GM23338 (cell line): ENCODE results near the gene PXDN.

Experiments
- CREB1 ChIP-seq: fragments of 250-450 bp; sonication (Bioruptor Pico); IDR thresholded peaks from 2 replicates; pipeline ENCODE4 v1.5.0; 2020; ENCODE audit warnings: low read depth, mild to moderate bottlenecking, moderate library complexity
- EZH2 ChIP-seq: fragments of 200-600 bp; sonication (generic); IDR thresholded peaks from one replicate; pipeline ENCODE4 v1.8.0; 2017; ENCODE audit warnings: antibody characterized with exemption, mild to moderate bottlenecking, low read depth; ENCODE audit not compliant: unreplicated experiment
- EZH2phosphoT487 ChIP-seq: fragments of 200-600 bp; sonication (generic); IDR thresholded peaks from one replicate; pipeline ENCODE4 v1.8.1; 2018; ENCODE audit warnings: antibody characterized with exemption; ENCODE audit not compliant: unreplicated experiment
- POLR2AphosphoS5 ChIP-seq: IDR thresholded peaks from 2 replicates; pipeline ENCODE4 v1.6.1; 2016; ENCODE audit warnings: antibody characterized with exemption, low read depth
- ZNF114 ChIP-seq: fragments of 250-450 bp; sonication (Bioruptor Pico); IDR thresholded peaks from 2 replicates; pipeline ENCODE4 v1.5.0; 2020; ENCODE audit warnings: mild to moderate bottlenecking, moderate library complexity
- TF ChIP-seq, protein P1 (sequence below), 2 experiments: fragments of 200-600 bp in 1 of 2; sonication (generic) in 1 of 2; conservative IDR thresholded peaks; 2 replicates each; pipeline versions ENCODE4 v1.5.1 to v1.6.1; 2016 to 2017; ENCODE audit warnings: antibody characterized with exemption in 2 of 2, low read depth in 2 of 2, mild to moderate bottlenecking in 2 of 2, moderate library complexity in 1 of 2
- TF ChIP-seq, protein P2 (sequence below): IDR thresholded peaks from 2 replicates; pipeline ENCODE4 v1.6.1; 2016; ENCODE audit warnings: antibody characterized with exemption
- TF ChIP-seq, protein P3 (sequence below): fragments of 250-450 bp; sonication (Bioruptor Pico); IDR thresholded peaks from 2 replicates; pipeline ENCODE4 v1.5.0; 2020; ENCODE audit warnings: mild to moderate bottlenecking, moderate library complexity
- TF ChIP-seq, protein P4 (sequence below): IDR thresholded peaks from one replicate; pipeline ENCODE4 v1.6.1; 2018; ENCODE audit warnings: antibody characterized with exemption; ENCODE audit not compliant: unreplicated experiment

DNA sequence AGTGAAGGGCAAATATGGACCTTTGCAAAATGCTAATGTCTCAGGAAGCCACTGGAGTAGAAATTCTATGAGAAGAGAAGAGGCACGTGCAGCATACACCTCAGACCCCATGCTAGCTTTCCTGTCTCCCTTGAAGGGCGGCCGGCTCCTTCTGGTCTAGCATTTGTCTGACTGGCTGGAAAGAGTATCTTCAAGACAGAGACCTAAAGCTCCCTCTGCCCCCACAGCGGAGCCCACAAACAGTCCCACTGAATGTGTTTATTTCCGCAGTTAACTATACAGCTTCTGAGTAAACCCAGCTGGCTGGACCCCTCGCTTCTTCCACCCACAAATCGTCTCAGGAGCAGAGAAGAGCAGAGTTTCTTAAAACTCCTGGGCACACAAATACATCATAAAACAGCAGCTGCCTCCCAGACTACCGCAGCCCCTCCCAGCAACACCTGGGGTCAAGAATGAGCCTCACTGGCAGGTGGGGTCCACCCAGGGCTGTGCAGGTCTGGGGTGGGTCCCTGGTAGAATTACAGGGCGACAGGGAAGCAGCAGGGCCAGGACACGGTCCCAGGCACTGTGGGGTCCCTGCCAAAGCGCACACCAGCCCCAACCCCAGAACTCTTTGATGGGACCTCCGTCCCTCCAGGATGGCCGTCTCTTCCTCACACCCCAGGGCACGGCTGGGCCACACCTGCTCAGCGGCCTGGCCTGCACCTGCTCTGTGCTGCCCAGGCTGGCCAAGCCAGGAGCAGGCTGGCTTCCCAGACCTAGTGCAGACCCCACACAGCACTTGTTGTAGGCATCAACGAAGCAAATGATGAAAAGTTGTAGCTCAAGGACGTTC, 103.8 kb downstream of the PXDN start:
- TF ChIP-seq, protein P1, sequence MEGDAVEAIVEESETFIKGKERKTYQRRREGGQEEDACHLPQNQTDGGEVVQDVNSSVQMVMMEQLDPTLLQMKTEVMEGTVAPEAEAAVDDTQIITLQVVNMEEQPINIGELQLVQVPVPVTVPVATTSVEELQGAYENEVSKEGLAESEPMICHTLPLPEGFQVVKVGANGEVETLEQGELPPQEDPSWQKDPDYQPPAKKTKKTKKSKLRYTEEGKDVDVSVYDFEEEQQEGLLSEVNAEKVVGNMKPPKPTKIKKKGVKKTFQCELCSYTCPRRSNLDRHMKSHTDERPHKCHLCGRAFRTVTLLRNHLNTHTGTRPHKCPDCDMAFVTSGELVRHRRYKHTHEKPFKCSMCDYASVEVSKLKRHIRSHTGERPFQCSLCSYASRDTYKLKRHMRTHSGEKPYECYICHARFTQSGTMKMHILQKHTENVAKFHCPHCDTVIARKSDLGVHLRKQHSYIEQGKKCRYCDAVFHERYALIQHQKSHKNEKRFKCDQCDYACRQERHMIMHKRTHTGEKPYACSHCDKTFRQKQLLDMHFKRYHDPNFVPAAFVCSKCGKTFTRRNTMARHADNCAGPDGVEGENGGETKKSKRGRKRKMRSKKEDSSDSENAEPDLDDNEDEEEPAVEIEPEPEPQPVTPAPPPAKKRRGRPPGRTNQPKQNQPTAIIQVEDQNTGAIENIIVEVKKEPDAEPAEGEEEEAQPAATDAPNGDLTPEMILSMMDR (conservative IDR thresholded peaks at IDR 0.05; ENCODE audit: low read depth in 2 of 2) = no peak
- TF ChIP-seq ZNF114 (no peak), EZH2 (no peak), CREB1 (CRISPR knock-in tag) (no peak), EZH2phosphoT487 (no peak), POLR2AphosphoS5 (no peak)
- TF ChIP-seq, protein P2, sequence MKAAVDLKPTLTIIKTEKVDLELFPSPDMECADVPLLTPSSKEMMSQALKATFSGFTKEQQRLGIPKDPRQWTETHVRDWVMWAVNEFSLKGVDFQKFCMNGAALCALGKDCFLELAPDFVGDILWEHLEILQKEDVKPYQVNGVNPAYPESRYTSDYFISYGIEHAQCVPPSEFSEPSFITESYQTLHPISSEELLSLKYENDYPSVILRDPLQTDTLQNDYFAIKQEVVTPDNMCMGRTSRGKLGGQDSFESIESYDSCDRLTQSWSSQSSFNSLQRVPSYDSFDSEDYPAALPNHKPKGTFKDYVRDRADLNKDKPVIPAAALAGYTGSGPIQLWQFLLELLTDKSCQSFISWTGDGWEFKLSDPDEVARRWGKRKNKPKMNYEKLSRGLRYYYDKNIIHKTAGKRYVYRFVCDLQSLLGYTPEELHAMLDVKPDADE = no peak
- TF ChIP-seq, protein P3, sequence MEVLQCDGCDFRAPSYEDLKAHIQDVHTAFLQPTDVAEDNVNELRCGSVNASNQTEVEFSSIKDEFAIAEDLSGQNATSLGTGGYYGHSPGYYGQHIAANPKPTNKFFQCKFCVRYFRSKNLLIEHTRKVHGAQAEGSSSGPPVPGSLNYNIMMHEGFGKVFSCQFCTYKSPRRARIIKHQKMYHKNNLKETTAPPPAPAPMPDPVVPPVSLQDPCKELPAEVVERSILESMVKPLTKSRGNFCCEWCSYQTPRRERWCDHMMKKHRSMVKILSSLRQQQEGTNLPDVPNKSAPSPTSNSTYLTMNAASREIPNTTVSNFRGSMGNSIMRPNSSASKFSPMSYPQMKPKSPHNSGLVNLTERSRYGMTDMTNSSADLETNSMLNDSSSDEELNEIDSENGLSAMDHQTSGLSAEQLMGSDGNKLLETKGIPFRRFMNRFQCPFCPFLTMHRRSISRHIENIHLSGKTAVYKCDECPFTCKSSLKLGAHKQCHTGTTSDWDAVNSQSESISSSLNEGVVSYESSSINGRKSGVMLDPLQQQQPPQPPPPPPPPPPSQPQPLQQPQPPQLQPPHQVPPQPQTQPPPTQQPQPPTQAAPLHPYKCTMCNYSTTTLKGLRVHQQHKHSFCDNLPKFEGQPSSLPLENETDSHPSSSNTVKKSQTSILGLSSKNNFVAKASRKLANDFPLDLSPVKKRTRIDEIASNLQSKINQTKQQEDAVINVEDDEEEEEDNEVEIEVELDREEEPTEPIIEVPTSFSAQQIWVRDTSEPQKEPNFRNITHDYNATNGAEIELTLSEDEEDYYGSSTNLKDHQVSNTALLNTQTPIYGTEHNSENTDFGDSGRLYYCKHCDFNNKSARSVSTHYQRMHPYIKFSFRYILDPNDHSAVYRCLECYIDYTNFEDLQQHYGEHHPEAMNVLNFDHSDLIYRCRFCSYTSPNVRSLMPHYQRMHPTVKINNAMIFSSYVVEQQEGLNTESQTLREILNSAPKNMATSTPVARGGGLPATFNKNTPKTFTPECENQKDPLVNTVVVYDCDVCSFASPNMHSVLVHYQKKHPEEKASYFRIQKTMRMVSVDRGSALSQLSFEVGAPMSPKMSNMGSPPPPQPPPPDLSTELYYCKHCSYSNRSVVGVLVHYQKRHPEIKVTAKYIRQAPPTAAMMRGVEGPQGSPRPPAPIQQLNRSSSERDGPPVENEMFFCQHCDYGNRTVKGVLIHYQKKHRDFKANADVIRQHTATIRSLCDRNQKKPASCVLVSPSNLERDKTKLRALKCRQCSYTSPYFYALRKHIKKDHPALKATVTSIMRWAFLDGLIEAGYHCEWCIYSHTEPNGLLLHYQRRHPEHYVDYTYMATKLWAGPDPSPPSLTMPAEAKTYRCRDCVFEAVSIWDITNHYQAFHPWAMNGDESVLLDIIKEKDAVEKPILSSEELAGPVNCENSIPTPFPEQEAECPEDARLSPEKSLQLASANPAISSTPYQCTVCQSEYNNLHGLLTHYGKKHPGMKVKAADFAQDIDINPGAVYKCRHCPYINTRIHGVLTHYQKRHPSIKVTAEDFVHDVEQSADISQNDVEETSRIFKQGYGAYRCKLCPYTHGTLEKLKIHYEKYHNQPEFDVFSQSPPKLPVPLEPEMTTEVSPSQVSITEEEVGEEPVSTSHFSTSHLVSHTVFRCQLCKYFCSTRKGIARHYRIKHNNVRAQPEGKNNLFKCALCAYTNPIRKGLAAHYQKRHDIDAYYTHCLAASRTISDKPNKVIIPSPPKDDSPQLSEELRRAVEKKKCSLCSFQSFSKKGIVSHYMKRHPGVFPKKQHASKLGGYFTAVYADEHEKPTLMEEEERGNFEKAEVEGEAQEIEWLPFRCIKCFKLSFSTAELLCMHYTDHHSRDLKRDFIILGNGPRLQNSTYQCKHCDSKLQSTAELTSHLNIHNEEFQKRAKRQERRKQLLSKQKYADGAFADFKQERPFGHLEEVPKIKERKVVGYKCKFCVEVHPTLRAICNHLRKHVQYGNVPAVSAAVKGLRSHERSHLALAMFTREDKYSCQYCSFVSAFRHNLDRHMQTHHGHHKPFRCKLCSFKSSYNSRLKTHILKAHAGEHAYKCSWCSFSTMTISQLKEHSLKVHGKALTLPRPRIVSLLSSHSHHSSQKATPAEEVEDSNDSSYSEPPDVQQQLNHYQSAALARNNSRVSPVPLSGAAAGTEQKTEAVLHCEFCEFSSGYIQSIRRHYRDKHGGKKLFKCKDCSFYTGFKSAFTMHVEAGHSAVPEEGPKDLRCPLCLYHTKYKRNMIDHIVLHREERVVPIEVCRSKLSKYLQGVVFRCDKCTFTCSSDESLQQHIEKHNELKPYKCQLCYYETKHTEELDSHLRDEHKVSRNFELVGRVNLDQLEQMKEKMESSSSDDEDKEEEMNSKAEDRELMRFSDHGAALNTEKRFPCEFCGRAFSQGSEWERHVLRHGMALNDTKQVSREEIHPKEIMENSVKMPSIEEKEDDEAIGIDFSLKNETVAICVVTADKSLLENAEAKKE (CRISPR knock-in tag) = no peak
- TF ChIP-seq, protein P4, sequence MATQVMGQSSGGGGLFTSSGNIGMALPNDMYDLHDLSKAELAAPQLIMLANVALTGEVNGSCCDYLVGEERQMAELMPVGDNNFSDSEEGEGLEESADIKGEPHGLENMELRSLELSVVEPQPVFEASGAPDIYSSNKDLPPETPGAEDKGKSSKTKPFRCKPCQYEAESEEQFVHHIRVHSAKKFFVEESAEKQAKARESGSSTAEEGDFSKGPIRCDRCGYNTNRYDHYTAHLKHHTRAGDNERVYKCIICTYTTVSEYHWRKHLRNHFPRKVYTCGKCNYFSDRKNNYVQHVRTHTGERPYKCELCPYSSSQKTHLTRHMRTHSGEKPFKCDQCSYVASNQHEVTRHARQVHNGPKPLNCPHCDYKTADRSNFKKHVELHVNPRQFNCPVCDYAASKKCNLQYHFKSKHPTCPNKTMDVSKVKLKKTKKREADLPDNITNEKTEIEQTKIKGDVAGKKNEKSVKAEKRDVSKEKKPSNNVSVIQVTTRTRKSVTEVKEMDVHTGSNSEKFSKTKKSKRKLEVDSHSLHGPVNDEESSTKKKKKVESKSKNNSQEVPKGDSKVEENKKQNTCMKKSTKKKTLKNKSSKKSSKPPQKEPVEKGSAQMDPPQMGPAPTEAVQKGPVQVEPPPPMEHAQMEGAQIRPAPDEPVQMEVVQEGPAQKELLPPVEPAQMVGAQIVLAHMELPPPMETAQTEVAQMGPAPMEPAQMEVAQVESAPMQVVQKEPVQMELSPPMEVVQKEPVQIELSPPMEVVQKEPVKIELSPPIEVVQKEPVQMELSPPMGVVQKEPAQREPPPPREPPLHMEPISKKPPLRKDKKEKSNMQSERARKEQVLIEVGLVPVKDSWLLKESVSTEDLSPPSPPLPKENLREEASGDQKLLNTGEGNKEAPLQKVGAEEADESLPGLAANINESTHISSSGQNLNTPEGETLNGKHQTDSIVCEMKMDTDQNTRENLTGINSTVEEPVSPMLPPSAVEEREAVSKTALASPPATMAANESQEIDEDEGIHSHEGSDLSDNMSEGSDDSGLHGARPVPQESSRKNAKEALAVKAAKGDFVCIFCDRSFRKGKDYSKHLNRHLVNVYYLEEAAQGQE = no peak
